ENCODE results near the gene SPINK13.
"Not testable (repeated sequence)": the region's sequence is repeated elsewhere in the genome, so short reads cannot be mapped to it uniquely, and the experiment has no call there.

Gene SPINK13

DNA sequence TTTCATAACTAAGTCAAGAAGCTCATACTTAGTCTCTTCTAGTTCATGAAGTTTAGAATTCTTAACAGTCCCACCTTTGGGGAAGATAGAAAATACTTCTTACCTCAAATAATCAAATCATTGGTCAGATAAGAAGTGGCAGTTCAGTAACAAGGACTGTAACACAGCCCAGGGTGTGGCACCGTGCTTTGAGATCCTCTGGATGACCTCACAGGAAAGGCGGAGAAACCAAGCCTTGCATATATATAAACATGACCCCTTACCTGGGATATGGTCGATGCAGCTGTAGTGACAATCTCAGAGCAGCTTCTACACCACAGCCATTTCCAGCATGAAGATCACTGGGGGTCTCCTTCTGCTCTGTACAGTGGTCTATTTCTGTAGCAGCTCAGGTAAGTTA lies 43.6 kb downstream of the SPINK13 start, which contains the start of gene SPINK7:
TSS of gene SPINK7 (plus strand) at position 271 of the 400 bp plus-strand sequence. CDS start at position 332, 61 bp downstream.
- DNase-seq (ENCODE audit: low spot score), result no peak

- DNase-seq (ENCODE audit: low spot score), result no peak
Observed at GRCh38 chr5:148314187-148314586, 45.6 kb downstream of the SPINK13 start.

DNA sequence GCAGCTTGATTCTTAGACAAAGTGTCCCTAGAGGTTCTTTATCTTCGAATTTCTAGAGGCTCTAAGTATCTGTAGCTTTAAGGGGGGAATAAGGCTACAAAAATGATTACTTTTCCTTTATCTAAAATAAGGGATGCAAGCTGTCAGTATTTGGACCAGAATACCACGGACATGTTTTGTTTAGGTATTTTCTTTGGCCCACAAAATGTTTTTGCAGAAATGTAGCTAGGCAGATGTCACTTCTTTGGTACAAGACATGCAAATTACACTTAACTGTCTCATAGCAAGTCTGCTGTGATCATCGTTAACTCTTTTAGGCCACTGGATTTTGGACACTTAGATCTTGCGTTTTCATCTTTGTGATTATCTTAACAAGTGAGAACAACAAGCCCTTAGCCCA lies 46.1 kb downstream of the SPINK13 start:
- no peak for DNase-seq (ENCODE audit: low spot score)

- not testable (repeated sequence) for DNase-seq (ENCODE audit: low spot score)
Observed at GRCh38 chr5:148320011-148320963, 51.7 kb downstream of the SPINK13 start.

GRCh38 chr5:148333262-148333849 lies 64.8 kb downstream of the SPINK13 start:
- no peak for DNase-seq (ENCODE audit: low spot score)

GRCh38 chr5:148335259-148335658 lies 66.7 kb downstream of the SPINK13 start, which contains the start of gene SPINK9:
TSS of gene SPINK9 (plus strand) at chr5:148335559. CDS start at chr5:148335614, 55 bp downstream.
- no peak for DNase-seq (ENCODE audit: low spot score)

Data from kidney capillary endothelial cell (primary cell).